WERI-Rb-1 (cell line): Measurements from ENCODE around the gene DGCR2.

Source experiments
- DNase-seq: peaks from one replicate; pipeline ENCODE4 v3.0.0-alpha.2; 2020
- H3K27ac ChIP-seq: fragments of 250-450 bp; sonication (Bioruptor Pico); 2 replicates; pipeline ENCODE4 v1.5.1; 2020; ENCODE audit warnings: mild to moderate bottlenecking, moderate library complexity
- H3K27me3 ChIP-seq: fragments of 250-450 bp; sonication (Bioruptor Pico); 2 replicates; pipeline ENCODE4 v1.5.1; 2021; ENCODE audit warnings: mild to moderate bottlenecking, low read depth, moderate library complexity; ENCODE audit not compliant: insufficient read depth, severe bottlenecking
- H3K36me3 ChIP-seq: fragments of 250-450 bp; sonication (Bioruptor Pico); 2 replicates; pipeline ENCODE4 v1.5.1; 2020; ENCODE audit warnings: mild to moderate bottlenecking, moderate library complexity
- H3K4me3 ChIP-seq: 2 replicates; pipeline ENCODE4 v1.5.1; 2011; ENCODE audit warnings: low read depth, mild to moderate bottlenecking, control low read depth, low read length
- H3K9me3 ChIP-seq: fragments of 250-450 bp; sonication (Bioruptor Pico); 2 replicates; pipeline ENCODE4 v1.5.1; 2021; ENCODE audit warnings: mild to moderate bottlenecking, moderate library complexity; ENCODE audit not compliant: severe bottlenecking
- TF ChIP-seq, protein P1 (sequence below): IDR thresholded peaks from 2 replicates; pipeline ENCODE4 v1.5.1; 2011; ENCODE audit warnings: low read depth, mild to moderate bottlenecking, control low read depth, inconsistent platforms, low read length

The DGCR2 gene

GRCh38 chr22:19134176-19134831 lies 12.1 kb upstream of the DGCR2 start:
- Histone ChIP-seq H3K9me3 (no peaks in the 10 kb centered on the region), H3K27ac (no peak overlapping the region), H3K4me3 (no peak overlapping the region), H3K36me3 (peaks cover 67% of the 10 kb centered on the region), H3K27me3 (no peaks in the 10 kb centered on the region)
- TF ChIP-seq, protein P1, sequence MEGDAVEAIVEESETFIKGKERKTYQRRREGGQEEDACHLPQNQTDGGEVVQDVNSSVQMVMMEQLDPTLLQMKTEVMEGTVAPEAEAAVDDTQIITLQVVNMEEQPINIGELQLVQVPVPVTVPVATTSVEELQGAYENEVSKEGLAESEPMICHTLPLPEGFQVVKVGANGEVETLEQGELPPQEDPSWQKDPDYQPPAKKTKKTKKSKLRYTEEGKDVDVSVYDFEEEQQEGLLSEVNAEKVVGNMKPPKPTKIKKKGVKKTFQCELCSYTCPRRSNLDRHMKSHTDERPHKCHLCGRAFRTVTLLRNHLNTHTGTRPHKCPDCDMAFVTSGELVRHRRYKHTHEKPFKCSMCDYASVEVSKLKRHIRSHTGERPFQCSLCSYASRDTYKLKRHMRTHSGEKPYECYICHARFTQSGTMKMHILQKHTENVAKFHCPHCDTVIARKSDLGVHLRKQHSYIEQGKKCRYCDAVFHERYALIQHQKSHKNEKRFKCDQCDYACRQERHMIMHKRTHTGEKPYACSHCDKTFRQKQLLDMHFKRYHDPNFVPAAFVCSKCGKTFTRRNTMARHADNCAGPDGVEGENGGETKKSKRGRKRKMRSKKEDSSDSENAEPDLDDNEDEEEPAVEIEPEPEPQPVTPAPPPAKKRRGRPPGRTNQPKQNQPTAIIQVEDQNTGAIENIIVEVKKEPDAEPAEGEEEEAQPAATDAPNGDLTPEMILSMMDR: no peak
- no peak for DNase-seq

GRCh38 chr22:19133561-19133960 lies 11.3 kb upstream of the DGCR2 start:
- Histone ChIP-seq H3K4me3 (no peak overlapping the region), H3K9me3 (no peaks in the 10 kb centered on the region), H3K27ac (no peak overlapping the region), H3K27me3 (no peaks in the 10 kb centered on the region), H3K36me3 (peaks cover 59% of the 10 kb centered on the region)
- no peak for DNase-seq
- TF ChIP-seq, protein P1: no peak

DNA sequence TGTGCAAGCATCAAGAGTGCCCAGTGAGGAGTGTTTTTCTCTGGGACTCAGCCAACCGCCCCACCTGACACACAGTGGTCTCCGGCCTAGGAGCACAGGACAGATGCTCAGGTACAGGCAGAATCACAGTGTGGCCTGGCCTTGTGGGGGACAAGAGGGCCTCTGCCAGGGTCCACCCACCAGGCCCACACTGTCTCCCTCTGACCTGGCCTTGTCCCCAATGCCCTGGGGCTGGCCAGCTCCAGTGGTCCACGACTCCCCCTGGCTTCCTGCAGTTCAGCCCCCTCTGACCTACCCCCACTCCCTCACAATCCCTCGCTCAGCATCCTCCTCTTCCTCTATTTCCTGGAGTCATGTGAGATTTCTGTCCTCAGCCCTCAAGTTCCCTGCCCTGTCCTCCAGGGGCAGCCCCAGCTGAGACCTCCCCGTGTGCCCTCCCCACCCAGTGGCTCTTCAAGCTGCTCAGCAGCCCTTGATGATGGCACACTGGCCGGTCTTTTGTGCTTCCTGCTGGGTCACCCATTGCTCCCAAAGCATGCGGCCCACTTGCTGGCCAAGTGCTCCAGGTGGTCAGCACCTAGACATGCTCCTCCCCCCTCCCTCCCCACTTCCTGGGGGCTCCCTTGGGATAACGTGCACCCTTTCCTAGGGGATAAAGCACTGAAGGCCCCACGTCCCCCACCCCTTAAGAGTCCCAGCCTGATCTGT lies 10.6 kb upstream of the DGCR2 start:
- TF ChIP-seq, protein P1: no peak
- Histone ChIP-seq H3K27me3 (no peaks in the 10 kb centered on the region), H3K9me3 (no peaks in the 10 kb centered on the region), H3K36me3 (peaks cover 52% of the 10 kb centered on the region), H3K27ac (no peak overlapping the region), H3K4me3 (no peak overlapping the region)
- no peak for DNase-seq

DNA sequence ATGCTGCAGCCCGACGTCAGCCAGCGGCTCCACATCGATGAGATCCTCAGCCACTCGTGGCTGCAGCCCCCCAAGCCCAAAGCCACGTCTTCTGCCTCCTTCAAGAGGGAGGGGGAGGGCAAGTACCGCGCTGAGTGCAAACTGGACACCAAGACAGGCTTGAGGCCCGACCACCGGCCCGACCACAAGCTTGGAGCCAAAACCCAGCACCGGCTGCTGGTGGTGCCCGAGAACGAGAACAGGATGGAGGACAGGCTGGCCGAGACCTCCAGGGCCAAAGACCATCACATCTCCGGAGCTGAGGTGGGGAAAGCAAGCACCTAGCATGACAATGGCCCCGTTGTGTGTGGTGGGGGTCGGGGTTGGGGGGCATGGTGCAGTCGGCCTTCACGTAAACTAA lies 9.9 kb upstream of the DGCR2 start:
- TF ChIP-seq, protein P1: no peak

GRCh38 chr22:19131685-19132015 lies 9.4 kb upstream of the DGCR2 start:
- no peak for DNase-seq
- no peak overlapping the region for H3K27ac ChIP-seq
- TF ChIP-seq, protein P1: no peak
- H3K36me3 ChIP-seq: peaks cover 40% of the 10 kb centered on the region
- no peaks in the 10 kb centered on the region for H3K9me3 ChIP-seq
- no peaks in the 10 kb centered on the region for H3K27me3 ChIP-seq
- H3K4me3 ChIP-seq: no peak overlapping the region

More for the DNA sequence above, 9.9 kb upstream of the DGCR2 start:
- no peaks in the 10 kb centered on the region for H3K27me3 ChIP-seq
- H3K9me3 ChIP-seq: no peaks in the 10 kb centered on the region
- peaks cover 45% of the 10 kb centered on the region for H3K36me3 ChIP-seq
- no peak for DNase-seq
- no peak overlapping the region for H3K27ac ChIP-seq
- H3K4me3 ChIP-seq: no peak overlapping the region
